ENCODE measurements around the gene DBX1. TPM values are rescaled to one million over a fixed set of nuclear protein-coding genes. Genes with fewer than 3 reads are reported as not detected.

Gene DBX1
- total RNA-seq, 1 donor from 2014 or later: not detected

Other genes with a start within 250 kb of the DBX1 start
- 20.1 TPM for gene HTATIP2, start 203.2 kb upstream of the DBX1 start, total RNA-seq
- gene PRMT3, start 227.2 kb upstream of the DBX1 start, total RNA-seq: 9.7 TPM

All from cardiac septum (tissue), 1 donor.